Glutamatergic neuron (in vitro differentiated cells): Measurements from ENCODE around the gene TRIM67. TPM values are rescaled to one million over a fixed set of nuclear protein-coding genes. Genes with fewer than 3 reads are reported as not detected.

Experiments
- DNase-seq: peaks from one replicate; pipeline ENCODE4 v3.0.0; 2022
- H3K27ac Mint-ChIP-seq: one replicate; pipeline ENCODE4 v1.8.0; 2020; ENCODE audit warnings: mild to moderate bottlenecking, mixed read lengths, inconsistent platforms; ENCODE audit not compliant: unreplicated experiment
- H3K27me3 Mint-ChIP-seq: one replicate; pipeline ENCODE4 v1.8.0; 2020; ENCODE audit warnings: mild to moderate bottlenecking, moderate library complexity, mixed read lengths, inconsistent platforms; ENCODE audit not compliant: unreplicated experiment
- H3K36me3 Mint-ChIP-seq: one replicate; pipeline ENCODE4 v1.8.0; 2020; ENCODE audit warnings: mild to moderate bottlenecking, mixed read lengths, inconsistent platforms; ENCODE audit not compliant: unreplicated experiment
- H3K4me1 Mint-ChIP-seq: one replicate; pipeline ENCODE4 v1.8.0; 2020; ENCODE audit warnings: mild to moderate bottlenecking, low read depth, mixed read lengths, inconsistent platforms; ENCODE audit not compliant: unreplicated experiment
- H3K4me3 Mint-ChIP-seq: one replicate; pipeline ENCODE4 v1.8.0; 2020; ENCODE audit warnings: mild to moderate bottlenecking, mixed read lengths, inconsistent platforms; ENCODE audit not compliant: unreplicated experiment
- H3K9me3 Mint-ChIP-seq: one replicate; pipeline ENCODE4 v1.8.0; 2020; ENCODE audit warnings: mild to moderate bottlenecking, moderate library complexity, mixed read lengths, inconsistent platforms; ENCODE audit not compliant: unreplicated experiment
- total RNA-seq: library from RNA; stranded (reverse); fragmentation: NEBNext Ultra II Directional; extraction: Animal tissue kit (Norgen Biotek cat#: 25700); gene quantifications from one replicate; pipeline ENCODE4 v1.2.1, GENCODE V29; 2021; ENCODE audit not compliant: unreplicated experiment
- TF ChIP-seq, protein P1 (sequence below): fragments of 200-600 bp; sonication (generic); IDR thresholded peaks from one replicate; pipeline ENCODE4 v1.5.0; 2021; ENCODE audit not compliant: partially characterized antibody, unreplicated experiment

TRIM67 gene
- total RNA-seq, 1 donor from 2014 or later, result 3.9 TPM

DNA sequence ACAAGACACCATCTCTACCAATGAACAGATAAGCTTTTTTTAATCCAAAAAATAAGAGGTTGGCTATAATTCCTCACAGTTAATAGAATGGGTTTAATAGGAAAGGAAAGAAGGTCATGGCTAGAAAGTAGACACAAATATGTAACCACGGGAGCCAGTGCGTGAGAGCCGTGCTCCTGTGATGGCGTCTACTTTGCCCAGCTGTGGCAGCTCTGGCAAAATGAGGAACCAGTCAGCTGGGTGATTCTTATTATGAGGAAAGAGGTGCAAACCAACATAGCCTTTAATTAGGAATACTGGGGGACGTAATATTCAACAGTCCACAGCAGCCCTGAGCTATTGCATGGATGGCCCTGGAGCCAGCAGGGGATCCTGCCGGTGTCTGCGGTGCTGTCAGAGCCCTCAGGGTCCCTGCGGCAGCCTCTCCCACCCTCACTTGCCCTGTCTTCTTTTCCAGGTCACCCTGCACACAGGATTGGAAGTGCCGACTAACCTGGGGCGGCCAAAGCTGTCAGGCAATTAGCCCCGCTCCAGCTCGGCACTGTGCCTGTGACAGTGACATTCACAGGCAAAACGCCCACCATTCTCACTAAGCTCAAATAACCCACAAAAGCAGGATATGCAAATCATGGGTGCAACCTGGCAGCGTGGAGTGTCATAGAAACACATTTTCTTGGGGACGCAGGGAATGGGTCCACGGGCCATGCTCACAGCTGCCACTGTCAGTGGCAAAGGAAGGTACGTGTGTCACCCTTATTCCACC is 53.2 kb downstream of the TRIM67 start:
- H3K4me1 Mint-ChIP-seq, result peaks cover 1% of the 10 kb centered on the region
- TF ChIP-seq, protein P1, sequence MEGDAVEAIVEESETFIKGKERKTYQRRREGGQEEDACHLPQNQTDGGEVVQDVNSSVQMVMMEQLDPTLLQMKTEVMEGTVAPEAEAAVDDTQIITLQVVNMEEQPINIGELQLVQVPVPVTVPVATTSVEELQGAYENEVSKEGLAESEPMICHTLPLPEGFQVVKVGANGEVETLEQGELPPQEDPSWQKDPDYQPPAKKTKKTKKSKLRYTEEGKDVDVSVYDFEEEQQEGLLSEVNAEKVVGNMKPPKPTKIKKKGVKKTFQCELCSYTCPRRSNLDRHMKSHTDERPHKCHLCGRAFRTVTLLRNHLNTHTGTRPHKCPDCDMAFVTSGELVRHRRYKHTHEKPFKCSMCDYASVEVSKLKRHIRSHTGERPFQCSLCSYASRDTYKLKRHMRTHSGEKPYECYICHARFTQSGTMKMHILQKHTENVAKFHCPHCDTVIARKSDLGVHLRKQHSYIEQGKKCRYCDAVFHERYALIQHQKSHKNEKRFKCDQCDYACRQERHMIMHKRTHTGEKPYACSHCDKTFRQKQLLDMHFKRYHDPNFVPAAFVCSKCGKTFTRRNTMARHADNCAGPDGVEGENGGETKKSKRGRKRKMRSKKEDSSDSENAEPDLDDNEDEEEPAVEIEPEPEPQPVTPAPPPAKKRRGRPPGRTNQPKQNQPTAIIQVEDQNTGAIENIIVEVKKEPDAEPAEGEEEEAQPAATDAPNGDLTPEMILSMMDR, result no peak
- no peaks in the 10 kb centered on the region for H3K36me3 Mint-ChIP-seq
- no peak for DNase-seq
- peaks cover 8% of the 10 kb centered on the region for H3K27me3 Mint-ChIP-seq
- H3K4me3 Mint-ChIP-seq, result no peak overlapping the region
- H3K27ac Mint-ChIP-seq, result no peak overlapping the region
- peaks cover 3% of the 10 kb centered on the region for H3K9me3 Mint-ChIP-seq

DNA sequence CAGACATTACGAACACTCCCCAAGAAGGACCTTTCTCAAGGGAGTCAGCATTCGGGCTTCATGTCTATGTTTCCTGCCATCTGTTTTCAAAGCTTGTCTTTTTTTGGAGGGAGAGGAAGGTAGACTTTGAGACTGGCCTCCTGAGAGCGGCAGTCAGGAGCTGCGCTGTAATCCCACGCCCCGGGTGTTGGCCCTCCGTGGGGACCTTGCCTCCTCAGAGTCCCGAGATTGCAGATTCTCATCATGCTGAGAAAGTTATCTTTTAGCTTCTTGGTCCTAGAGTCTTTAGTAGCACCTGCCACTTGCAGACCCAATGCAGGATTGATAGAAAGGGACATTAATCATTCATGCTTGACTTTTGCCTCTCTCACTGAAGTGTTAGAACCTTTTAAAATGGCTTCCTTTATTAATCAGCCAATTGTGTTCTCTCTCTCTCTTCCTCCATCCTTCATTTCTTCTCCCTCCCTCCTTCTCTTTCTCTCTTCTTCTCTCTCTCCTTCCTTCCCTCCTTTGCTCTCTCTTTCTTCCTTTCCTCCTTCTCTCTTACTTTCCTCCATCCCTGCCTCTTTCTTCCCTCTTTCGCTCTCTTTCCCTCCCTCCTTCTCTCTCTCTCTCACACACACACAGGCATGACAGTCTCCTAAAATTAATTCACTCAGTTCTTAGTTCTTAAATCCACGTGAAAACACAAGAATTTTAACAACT is 54.0 kb downstream of the TRIM67 start:
- TF ChIP-seq, protein P1, result no peak
- Mint-ChIP-seq H3K27ac (no peak overlapping the region), H3K27me3 (peaks cover 8% of the 10 kb centered on the region)

DNA sequence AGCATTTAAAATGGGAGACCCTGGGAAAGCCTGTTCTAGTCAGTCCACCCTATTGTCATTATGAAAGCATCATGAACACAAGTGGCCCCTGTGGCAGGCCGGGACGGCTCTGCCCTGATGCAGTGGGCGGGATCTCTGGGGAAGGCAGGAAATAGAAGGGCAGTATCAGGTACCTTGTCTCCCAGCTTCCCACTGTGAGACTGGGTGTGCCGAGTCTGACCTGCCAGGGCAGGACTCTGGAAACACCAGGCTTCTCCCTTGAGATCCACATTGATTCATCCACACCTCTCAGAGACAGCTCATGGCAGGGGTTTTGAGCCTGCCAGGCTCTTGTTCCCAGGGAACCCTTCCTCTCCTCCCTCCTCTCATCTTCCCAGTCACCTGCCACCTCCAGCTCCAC is 54.6 kb downstream of the TRIM67 start:
- Mint-ChIP-seq H3K27me3 (peaks cover 8% of the 10 kb centered on the region), H3K27ac (no peak overlapping the region)

More for the DNA sequence above, 54.0 kb downstream of the TRIM67 start:
- Mint-ChIP-seq H3K36me3 (no peaks in the 10 kb centered on the region), H3K4me1 (peaks cover 1% of the 10 kb centered on the region), H3K4me3 (no peak overlapping the region), H3K9me3 (peaks cover 3% of the 10 kb centered on the region)
- no peak for DNase-seq

DNA sequence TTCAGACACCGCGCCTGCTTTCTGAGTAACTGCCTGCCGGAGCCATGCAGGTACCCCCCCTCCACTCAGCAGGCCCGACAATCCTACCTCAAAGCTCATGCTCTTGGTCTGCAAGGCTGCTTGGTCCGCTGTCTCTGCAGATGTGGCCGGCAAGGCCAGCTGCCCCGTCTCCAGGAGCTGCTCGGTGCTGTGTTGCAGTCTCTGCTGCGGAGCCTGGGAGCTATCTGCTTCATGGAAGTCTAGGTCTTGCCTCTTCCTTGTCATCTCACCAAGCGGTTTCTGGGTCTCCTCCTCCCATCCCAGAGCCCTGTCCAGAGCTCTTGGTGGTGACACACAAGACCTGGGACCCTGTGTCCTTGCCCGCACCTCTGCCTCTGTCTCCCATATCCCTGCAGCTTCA is 55.2 kb downstream of the TRIM67 start:
- H3K27ac Mint-ChIP-seq, result no peak overlapping the region
- peaks cover 1% of the 10 kb centered on the region for H3K4me1 Mint-ChIP-seq
- TF ChIP-seq, protein P1, result no peak
- H3K4me3 Mint-ChIP-seq, result no peak overlapping the region
- H3K9me3 Mint-ChIP-seq, result peaks cover 3% of the 10 kb centered on the region
- DNase-seq, result no peak
- H3K27me3 Mint-ChIP-seq, result peaks cover 8% of the 10 kb centered on the region
- H3K36me3 Mint-ChIP-seq, result no peaks in the 10 kb centered on the region

More for the DNA sequence above, 54.6 kb downstream of the TRIM67 start:
- Mint-ChIP-seq H3K36me3 (no peaks in the 10 kb centered on the region), H3K4me1 (peaks cover 1% of the 10 kb centered on the region), H3K9me3 (peaks cover 3% of the 10 kb centered on the region), H3K4me3 (no peak overlapping the region)
- TF ChIP-seq, protein P1, result no peak
- no peak for DNase-seq

DNA sequence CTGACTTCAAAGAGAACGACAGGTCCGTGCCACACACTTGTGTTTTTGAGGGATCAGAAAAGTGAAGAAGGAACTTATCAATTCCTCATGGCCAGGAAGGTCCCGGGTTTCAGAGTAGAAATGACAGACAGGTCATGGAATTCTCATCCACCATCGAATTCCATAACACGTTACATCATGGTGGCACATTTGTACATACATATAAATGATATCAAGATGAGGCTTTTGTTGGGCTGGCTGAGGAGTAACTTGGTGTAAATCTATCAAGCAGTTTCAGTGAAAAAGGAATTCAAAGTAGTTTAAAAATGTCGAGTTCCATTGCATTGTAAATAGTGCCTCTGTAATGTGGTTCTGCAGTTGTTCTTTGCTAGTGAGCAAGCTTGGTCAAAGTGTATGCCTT is 56.2 kb downstream of the TRIM67 start:
- peaks cover 2% of the 10 kb centered on the region for H3K9me3 Mint-ChIP-seq
- no peaks in the 10 kb centered on the region for H3K36me3 Mint-ChIP-seq

More for the DNA sequence above, 56.2 kb downstream of the TRIM67 start:
- Mint-ChIP-seq H3K4me3 (no peak overlapping the region), H3K4me1 (peaks cover 1% of the 10 kb centered on the region), H3K27ac (no peak overlapping the region), H3K27me3 (peaks cover 2% of the 10 kb centered on the region)
- TF ChIP-seq, protein P1, result no peak
- no peak for DNase-seq
